GM10266 (cell line): ENCODE data around the gene ACADM.

Experiments
- DNase-seq: peaks from one replicate; pipeline ENCODE4 v3.0.0; 2012; ENCODE audit errors: extremely low spot score
- CTCF ChIP-seq: IDR thresholded peaks from 2 replicates; pipeline ENCODE4 v1.5.1; 2012; ENCODE audit warnings: mild to moderate bottlenecking, low read depth; ENCODE audit not compliant: control insufficient read depth, insufficient read depth; ENCODE audit errors: missing control alignments

Gene ACADM

GRCh38 chr1:75786901-75787493 lies 62.5 kb downstream of the ACADM start:
- no peak for TF ChIP-seq CTCF
- no peak for DNase-seq

GRCh38 chr1:75787524-75787923 lies 63.0 kb downstream of the ACADM start:
- no peak for DNase-seq
- no peak for TF ChIP-seq CTCF

DNA sequence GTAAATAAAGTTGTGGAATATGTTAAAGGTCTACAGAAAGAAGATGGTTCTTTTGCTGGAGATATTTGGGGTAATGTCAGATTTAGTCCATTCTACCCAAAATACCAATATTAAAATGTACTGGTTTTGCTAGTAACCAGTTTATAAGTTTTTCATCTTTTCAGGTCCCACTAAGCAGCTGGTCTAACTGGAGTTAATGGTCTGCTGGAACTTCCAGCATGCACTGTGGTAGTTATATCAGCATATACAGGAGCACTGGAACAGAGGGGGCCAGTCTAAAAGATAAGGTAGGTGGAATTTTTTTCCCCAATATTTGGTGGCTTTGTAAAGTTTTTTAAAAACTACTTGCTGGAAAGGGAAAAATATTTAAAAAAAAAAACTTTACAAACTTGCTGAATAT lies 65.5 kb downstream of the ACADM start:
- no peak for DNase-seq
- TF ChIP-seq CTCF = no peak

- no peak for TF ChIP-seq CTCF
- DNase-seq = no peak
Measured at GRCh38 chr1:75791022-75791421, 66.5 kb downstream of the ACADM start.

- TF ChIP-seq CTCF = no peak
- DNase-seq = no peak
Measured at GRCh38 chr1:75792091-75792490, 67.6 kb downstream of the ACADM start.

DNA sequence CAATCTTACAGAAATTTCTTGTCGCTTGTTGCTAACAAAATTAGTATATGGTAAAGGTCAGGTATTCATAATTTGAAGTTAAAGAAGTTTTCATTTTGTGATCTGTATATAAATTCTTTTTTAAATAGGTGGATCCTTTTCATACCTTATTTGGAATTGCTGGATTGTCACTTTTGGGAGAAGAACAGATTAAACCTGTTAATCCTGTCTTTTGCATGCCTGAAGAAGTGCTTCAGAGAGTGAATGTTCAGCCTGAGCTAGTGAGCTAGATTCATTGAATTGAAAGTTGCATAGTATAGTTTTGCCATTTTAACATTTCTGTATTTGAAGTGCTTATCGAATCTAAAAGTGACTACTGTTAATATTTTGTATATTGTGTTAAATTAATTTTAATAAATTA lies 69.9 kb downstream of the ACADM start:
- TF ChIP-seq CTCF = no peak
- no peak for DNase-seq

GRCh38 chr1:75795703-75796193 lies 71.2 kb downstream of the ACADM start:
- TF ChIP-seq CTCF = no peak
- DNase-seq = no peak
